Chondrocyte (in vitro differentiated cells): Measurements from ENCODE around the gene KLHL5. TPM values are rescaled to one million over a fixed set of nuclear protein-coding genes. Genes with fewer than 3 reads are reported as not detected.

Source experiments
- DNase-seq: peaks from one replicate; pipeline ENCODE4 v3.0.0; 2021; ENCODE audit warnings: mixed read lengths, low spot score
- H3K27ac Mint-ChIP-seq: one replicate; pipeline ENCODE4 v1.8.0; 2021; ENCODE audit warnings: mild to moderate bottlenecking, moderate library complexity, mixed read lengths; ENCODE audit not compliant: unreplicated experiment
- H3K27me3 Mint-ChIP-seq: 2 replicates; pipeline ENCODE4 v1.8.0; 2021; ENCODE audit warnings: low read depth, mixed read lengths
- H3K36me3 Mint-ChIP-seq: 2 replicates; pipeline ENCODE4 v1.8.0; 2021; ENCODE audit warnings: low read depth, mixed read lengths
- H3K4me1 Mint-ChIP-seq: 2 replicates; pipeline ENCODE4 v1.8.0; 2021; ENCODE audit warnings: low read depth, mild to moderate bottlenecking, mixed read lengths
- H3K4me3 Mint-ChIP-seq: one replicate; pipeline ENCODE4 v1.8.0; 2021; ENCODE audit warnings: mild to moderate bottlenecking, moderate library complexity, mixed read lengths; ENCODE audit not compliant: unreplicated experiment
- H3K9me3 Mint-ChIP-seq: 2 replicates; pipeline ENCODE4 v1.8.0; 2021; ENCODE audit warnings: low read depth, mixed read lengths
- total RNA-seq: library from RNA; stranded (reverse); gene quantifications from 3 replicates; pipeline ENCODE4 v1.2.1, GENCODE V29; 2021
- TF ChIP-seq, protein P1 (sequence below): fragments of 200-600 bp; sonication (generic); IDR thresholded peaks from 2 replicates; pipeline ENCODE4 v1.5.0; 2021; ENCODE audit warnings: antibody characterized with exemption, mild to moderate bottlenecking, moderate library complexity

Gene KLHL5
- total RNA-seq, 1 donor from 2014 or later, result 83.3 TPM

DNA sequence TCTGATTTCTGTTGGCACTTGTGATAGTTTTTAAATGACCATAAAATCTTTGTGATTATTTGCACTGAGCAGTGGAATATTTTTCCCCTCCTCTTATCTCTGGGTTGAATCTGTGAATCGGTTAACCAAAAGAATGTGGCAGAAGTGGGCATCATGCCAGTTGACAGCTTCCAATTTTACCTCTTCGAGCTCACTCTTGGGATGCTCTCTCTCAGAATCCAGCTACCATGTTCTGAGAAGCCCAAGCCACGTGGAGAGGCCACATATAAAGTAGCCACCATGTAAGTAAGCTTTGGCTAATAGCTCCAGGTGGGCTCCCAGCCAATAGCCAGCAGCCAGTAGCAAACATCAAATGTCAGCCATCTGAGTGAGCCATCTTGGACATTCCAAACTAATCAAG, 107.4 kb downstream of the KLHL5 start:
- Mint-ChIP-seq H3K4me3 (no peak overlapping the region), H3K36me3 (no peaks in the 10 kb centered on the region), H3K27ac (no peak overlapping the region), H3K4me1 (peaks cover 5% of the 10 kb centered on the region), H3K27me3 (no peaks in the 10 kb centered on the region), H3K9me3 (peaks cover 16% of the 10 kb centered on the region)
- TF ChIP-seq, protein P1, sequence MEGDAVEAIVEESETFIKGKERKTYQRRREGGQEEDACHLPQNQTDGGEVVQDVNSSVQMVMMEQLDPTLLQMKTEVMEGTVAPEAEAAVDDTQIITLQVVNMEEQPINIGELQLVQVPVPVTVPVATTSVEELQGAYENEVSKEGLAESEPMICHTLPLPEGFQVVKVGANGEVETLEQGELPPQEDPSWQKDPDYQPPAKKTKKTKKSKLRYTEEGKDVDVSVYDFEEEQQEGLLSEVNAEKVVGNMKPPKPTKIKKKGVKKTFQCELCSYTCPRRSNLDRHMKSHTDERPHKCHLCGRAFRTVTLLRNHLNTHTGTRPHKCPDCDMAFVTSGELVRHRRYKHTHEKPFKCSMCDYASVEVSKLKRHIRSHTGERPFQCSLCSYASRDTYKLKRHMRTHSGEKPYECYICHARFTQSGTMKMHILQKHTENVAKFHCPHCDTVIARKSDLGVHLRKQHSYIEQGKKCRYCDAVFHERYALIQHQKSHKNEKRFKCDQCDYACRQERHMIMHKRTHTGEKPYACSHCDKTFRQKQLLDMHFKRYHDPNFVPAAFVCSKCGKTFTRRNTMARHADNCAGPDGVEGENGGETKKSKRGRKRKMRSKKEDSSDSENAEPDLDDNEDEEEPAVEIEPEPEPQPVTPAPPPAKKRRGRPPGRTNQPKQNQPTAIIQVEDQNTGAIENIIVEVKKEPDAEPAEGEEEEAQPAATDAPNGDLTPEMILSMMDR, result no peak
- no peak for DNase-seq

DNA sequence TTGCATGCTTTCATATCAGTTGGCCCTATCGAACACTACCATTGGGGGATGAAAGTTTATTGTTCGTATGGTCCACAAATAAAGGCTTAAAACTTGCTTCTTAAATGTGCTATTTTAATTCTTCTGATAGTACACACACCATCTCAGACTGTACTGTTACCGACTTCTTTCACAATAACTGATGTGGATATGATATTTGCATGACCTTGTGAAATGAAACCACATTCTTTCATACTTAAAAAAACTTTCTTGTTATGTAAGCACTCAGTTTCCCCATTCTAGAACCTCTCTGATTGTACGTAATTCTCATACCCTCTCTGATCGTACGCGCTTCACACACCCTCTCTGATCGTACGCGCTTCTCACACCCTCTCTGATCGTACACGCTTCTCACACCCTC, 108.3 kb downstream of the KLHL5 start:
- no peak overlapping the region for H3K27ac Mint-ChIP-seq
- TF ChIP-seq, protein P1, result no peak
- H3K4me3 Mint-ChIP-seq, result no peak overlapping the region
- H3K4me1 Mint-ChIP-seq, result peaks cover 5% of the 10 kb centered on the region
- peaks cover 16% of the 10 kb centered on the region for H3K9me3 Mint-ChIP-seq
- peaks cover 2% of the 10 kb centered on the region for H3K36me3 Mint-ChIP-seq
- H3K27me3 Mint-ChIP-seq, result peaks cover 6% of the 10 kb centered on the region
- DNase-seq, result no peak

Other genes with a start within 250 kb of the KLHL5 start
- gene TLR6, start 205.4 kb upstream of the KLHL5 start, total RNA-seq, result 2.0 to 2.9 TPM (median 2.6 TPM) in 3 replicates
- 223 to 245 TPM (median 230 TPM) in 3 replicates for gene FAM114A1, start 194.4 kb upstream of the KLHL5 start, total RNA-seq
- gene TMEM156, start 29.8 kb upstream of the KLHL5 start, total RNA-seq, result 0.32 to 0.36 TPM in 2 of 3 replicates, not detected in the other
- 23.0 to 33.2 TPM (median 31.0 TPM) in 3 replicates for gene WDR19, start 120.3 kb downstream of the KLHL5 start, total RNA-seq